ENCODE results near the gene CGB2.

DNA sequence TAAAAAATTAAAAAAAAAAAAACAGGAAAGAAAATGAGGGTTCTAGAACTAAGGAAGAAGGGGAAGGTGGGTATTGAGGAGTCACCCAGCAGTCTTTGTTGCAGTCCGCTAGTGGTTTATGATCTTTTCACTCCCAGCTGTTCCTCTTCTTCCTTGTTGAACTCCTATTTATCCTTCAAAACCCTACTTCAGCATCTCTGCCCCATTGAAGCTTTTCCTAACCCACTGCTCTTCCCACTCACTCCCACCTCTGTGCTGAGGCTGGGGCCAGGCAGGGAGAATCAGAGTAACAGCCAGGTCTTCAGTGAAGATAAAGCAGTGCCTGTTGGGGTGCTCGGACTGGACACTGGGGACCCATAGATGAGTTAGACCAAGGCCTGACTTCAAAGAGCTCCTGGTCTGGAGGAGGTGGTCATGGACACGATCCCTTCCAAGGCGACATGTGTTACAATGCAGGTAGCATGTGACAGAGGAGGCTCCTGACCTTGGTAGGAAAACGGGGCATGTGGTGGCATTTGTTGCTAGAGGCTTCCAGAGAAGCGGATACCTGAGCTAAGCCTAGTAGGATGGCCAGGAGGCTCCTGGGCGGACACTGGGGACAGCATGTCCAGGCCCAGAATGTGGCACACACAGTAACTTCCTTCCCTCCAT lies 26.6 kb upstream of the CGB2 start:
- TF ChIP-seq, protein P1, sequence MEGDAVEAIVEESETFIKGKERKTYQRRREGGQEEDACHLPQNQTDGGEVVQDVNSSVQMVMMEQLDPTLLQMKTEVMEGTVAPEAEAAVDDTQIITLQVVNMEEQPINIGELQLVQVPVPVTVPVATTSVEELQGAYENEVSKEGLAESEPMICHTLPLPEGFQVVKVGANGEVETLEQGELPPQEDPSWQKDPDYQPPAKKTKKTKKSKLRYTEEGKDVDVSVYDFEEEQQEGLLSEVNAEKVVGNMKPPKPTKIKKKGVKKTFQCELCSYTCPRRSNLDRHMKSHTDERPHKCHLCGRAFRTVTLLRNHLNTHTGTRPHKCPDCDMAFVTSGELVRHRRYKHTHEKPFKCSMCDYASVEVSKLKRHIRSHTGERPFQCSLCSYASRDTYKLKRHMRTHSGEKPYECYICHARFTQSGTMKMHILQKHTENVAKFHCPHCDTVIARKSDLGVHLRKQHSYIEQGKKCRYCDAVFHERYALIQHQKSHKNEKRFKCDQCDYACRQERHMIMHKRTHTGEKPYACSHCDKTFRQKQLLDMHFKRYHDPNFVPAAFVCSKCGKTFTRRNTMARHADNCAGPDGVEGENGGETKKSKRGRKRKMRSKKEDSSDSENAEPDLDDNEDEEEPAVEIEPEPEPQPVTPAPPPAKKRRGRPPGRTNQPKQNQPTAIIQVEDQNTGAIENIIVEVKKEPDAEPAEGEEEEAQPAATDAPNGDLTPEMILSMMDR (IDR thresholded peaks at IDR 0.05 in 8 of 11, conservative IDR thresholded peaks at IDR 0.05 in 3 of 11), result no peak
- no peak for TF ChIP-seq POLR2A (IDR thresholded peaks at IDR 0.05)
